HG03039 (cell line): ENCODE results near the gene ZNF219.

ENCODE experiments used
- ATAC-seq: cut with Tn5 transposase; IDR thresholded peaks from one replicate; pipeline ENCODE4 v1.9.1; 2021; ENCODE audit warnings: mild to moderate bottlenecking, moderate library complexity; ENCODE audit not compliant: unreplicated experiment

ZNF219 gene

GRCh38 chr14:21070083-21070609 is 28.3 kb downstream of the ZNF219 start, which contains the start of gene ARHGEF40:
ARHGEF40 (plus strand) TSS chr14:21070304; CDS start chr14:21070397, 93 bp downstream.
- no peak for ATAC-seq

GRCh38 chr14:21069388-21070082 is 28.9 kb downstream of the ZNF219 start:
- ATAC-seq = no peak

- no peak for ATAC-seq
These were observed 29.7 kb downstream of the ZNF219 start for GRCh38 chr14:21068521-21069387.

GRCh38 chr14:21066882-21067502 is 31.5 kb downstream of the ZNF219 start:
- ATAC-seq = no peak

GRCh38 chr14:21063479-21063878 is 35.0 kb downstream of the ZNF219 start:
- ATAC-seq = no peak

GRCh38 chr14:21061347-21061668 is 37.1 kb downstream of the ZNF219 start:
- no peak for ATAC-seq

GRCh38 chr14:21060614-21061346 is 37.7 kb downstream of the ZNF219 start:
- ATAC-seq = no peak

GRCh38 chr14:21059842-21060613 is 38.4 kb downstream of the ZNF219 start:
- ATAC-seq = no peak

GRCh38 chr14:21058903-21059302 is 39.6 kb downstream of the ZNF219 start:
- ATAC-seq = no peak

- ATAC-seq = no peak
These were observed 40.4 kb downstream of the ZNF219 start, which contains the start of gene RNASE8 for GRCh38 chr14:21057803-21058675. RNASE8 (plus strand) TSS chr14:21057822; CDS start chr14:21057893, 71 bp downstream.

GRCh38 chr14:21056520-21057163 is 41.8 kb downstream of the ZNF219 start:
- no peak for ATAC-seq

- ATAC-seq = no peak
These were observed 42.9 kb downstream of the ZNF219 start for GRCh38 chr14:21055432-21056117.

- no peak for ATAC-seq
These were observed 43.7 kb downstream of the ZNF219 start for GRCh38 chr14:21054768-21055145.

- no peak for ATAC-seq
These were observed 44.2 kb downstream of the ZNF219 start for GRCh38 chr14:21054123-21054767.

- no peak for ATAC-seq
These were observed 45.0 kb downstream of the ZNF219 start for GRCh38 chr14:21053184-21054122.

- no peak for ATAC-seq
These were observed 47.9 kb downstream of the ZNF219 start for GRCh38 chr14:21050597-21050996.
